ENCODE measurements around the gene KLHDC3. TPM values are rescaled to one million over a fixed set of nuclear protein-coding genes. Genes with fewer than 3 reads are reported as not detected.

KLHDC3 gene
- total RNA-seq = 10 to 100 TPM; 51.9 to 55.8 (median 52.2) TPM

DNA sequence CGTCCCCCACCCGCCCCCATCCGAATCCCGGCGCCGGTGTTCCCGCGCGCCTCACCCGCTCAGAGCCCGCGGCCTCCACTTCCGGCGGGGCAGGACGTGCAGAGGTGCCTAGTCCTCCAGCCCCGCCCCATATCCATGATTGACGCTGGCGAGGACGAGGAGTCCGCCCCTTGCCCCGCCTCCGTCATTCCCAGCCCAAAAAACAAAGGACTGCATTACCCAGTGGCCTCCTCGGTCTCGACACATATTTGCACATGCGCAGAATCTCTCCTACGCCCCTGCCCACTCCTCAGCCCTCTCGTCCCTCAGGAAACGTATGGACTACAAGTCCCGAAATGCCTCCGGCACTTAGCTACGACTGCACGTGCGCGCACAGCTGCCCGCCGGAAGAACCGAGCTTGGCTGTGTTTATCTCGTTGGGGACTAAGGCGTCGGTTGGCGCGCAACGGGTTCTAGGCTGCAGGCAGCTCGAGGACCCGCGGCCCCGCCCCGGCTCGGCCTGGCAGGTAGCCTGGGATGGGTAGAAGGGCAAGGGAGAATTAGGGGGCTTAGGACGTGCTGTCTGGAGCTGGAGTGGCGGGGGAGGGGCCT is at the start of gene KLHDC3, which contains the start of gene MEA1:
KLHDC3 (plus strand) TSS at position 407 of the 591 bp plus-strand sequence. CDS start 2,944 bp downstream, outside the sequence.
MEA1 (minus strand) TSS at position 104 of the 591 bp plus-strand sequence. CDS start 133 bp downstream, outside the sequence.
- Mint-ChIP-seq H3K4me1 (ENCODE audit: low read depth) (peaks cover 56% of the 10 kb centered on the region), H3K36me3 (ENCODE audit: insufficient read depth) (peaks cover 17% of the 10 kb centered on the region)

DNA sequence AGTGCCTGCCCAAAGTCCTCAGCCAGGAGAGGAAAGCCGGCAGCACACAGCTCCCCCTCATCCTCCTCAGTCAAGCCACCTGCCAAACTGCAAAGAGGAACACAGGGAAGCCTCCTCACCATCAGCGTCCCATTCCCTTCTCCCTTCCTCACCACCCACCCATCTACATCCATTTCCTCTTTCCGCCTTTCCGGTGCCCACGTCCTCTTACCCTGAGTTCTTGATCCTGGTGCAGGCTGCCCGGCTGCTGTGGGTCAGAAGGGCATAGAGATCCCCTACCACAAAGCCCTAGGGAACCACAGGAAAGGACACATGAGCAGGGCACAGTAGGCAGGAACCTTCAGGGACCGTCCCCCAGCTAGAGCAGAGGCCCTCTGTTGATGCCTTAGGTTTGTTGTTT is 47.5 kb upstream of the KLHDC3 start:
- Mint-ChIP-seq H3K36me3 (ENCODE audit: insufficient read depth) (peaks cover 11% of the 10 kb centered on the region), H3K4me1 (ENCODE audit: low read depth) (peaks cover 4% of the 10 kb centered on the region), H3K9me3 (no peaks in the 10 kb centered on the region), H3K4me3 (no peak overlapping the region), H3K27me3 (ENCODE audit: low read depth) (peaks cover 5% of the 10 kb centered on the region)
- ATAC-seq = no peak
- DNase-seq = no peak

More for the DNA sequence above, at the start of gene KLHDC3, which contains the start of gene MEA1:
- ATAC-seq (peak; percentile 93 to 94), DNase-seq (peak; percentile 98)
- peak within 1 kb of the TSS; percentile 95 for H3K4me3 Mint-ChIP-seq
- H3K9me3 Mint-ChIP-seq = no peaks in the 10 kb centered on the region
- no peaks in the 10 kb centered on the region for H3K27me3 Mint-ChIP-seq (ENCODE audit: low read depth)

DNA sequence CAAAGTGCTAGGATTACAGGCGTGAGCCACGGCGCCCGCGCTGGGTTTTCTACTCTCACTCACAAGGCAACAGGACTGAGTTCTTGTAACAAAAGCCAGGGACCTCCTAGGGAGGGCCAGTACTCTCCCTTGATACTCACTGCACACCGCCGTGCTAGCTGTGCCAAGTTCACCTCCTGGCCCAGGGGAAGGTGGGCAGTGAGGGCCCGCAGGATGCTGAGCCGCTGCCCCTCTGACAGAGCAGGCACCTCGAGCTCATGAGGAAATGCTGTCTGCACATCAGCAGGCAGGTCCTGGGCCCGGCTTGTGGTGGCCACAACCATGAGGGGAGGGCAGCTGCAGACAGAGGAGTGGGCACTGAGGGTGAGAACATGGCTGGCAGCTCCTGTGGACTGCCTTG is 46.8 kb upstream of the KLHDC3 start:
- H3K36me3 Mint-ChIP-seq (ENCODE audit: insufficient read depth) = peaks cover 10% of the 10 kb centered on the region
- no peaks in the 10 kb centered on the region for H3K9me3 Mint-ChIP-seq
- DNase-seq (no peak), ATAC-seq (no peak)
- H3K4me1 Mint-ChIP-seq (ENCODE audit: low read depth) = peaks cover 5% of the 10 kb centered on the region
- no peak overlapping the region for H3K4me3 Mint-ChIP-seq
- H3K27me3 Mint-ChIP-seq (ENCODE audit: low read depth) = peaks cover 3% of the 10 kb centered on the region

DNA sequence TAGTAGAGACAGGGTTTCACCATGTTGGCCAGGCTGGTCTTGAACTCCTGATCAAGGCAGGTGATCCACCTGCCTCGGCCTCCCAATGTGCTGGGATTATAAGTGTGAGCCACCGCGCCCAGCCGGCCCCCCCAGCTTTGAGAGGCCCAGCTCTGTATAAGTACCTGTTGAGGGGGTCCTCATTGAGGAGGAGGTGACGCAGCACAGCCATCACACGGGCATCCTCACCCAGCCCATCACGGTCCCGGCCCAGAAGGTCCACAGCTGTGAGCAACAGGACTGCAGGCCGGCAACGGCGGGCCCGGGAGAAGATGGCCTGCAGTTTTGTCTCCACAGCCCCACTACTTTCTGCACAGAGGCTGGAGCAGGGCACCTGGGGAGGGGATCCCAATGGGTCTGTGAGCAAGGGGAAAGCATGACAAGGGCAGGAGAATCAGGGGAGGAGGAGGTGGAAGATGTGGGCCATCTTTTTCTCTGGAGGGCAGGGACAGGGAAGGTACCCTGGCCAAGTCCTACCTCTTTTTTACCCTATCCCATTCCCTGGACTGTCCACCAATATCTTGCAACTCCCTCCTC is 45.8 kb upstream of the KLHDC3 start:
- ATAC-seq = no peak
- Mint-ChIP-seq H3K4me1 (ENCODE audit: low read depth) (peaks cover 5% of the 10 kb centered on the region), H3K27me3 (ENCODE audit: low read depth) (no peaks in the 10 kb centered on the region), H3K36me3 (ENCODE audit: insufficient read depth) (peaks cover 4% of the 10 kb centered on the region), H3K4me3 (no peak overlapping the region), H3K9me3 (no peaks in the 10 kb centered on the region)
- DNase-seq = no peak

- peaks cover 6% of the 10 kb centered on the region for H3K4me1 Mint-ChIP-seq (ENCODE audit: low read depth)
- no peak overlapping the region for H3K4me3 Mint-ChIP-seq
- no peaks in the 10 kb centered on the region for H3K27me3 Mint-ChIP-seq (ENCODE audit: low read depth)
- peaks cover 5% of the 10 kb centered on the region for H3K36me3 Mint-ChIP-seq (ENCODE audit: insufficient read depth)
- DNase-seq (no peak), ATAC-seq (no peak)
- no peaks in the 10 kb centered on the region for H3K9me3 Mint-ChIP-seq
These were observed 45.3 kb upstream of the KLHDC3 start for GRCh38 chr6:42968783-42969182.

- no peak for ATAC-seq
- H3K4me3 Mint-ChIP-seq = no peak overlapping the region
- DNase-seq = no peak
- no peaks in the 10 kb centered on the region for H3K27me3 Mint-ChIP-seq (ENCODE audit: low read depth)
- H3K36me3 Mint-ChIP-seq (ENCODE audit: insufficient read depth) = peaks cover 7% of the 10 kb centered on the region
- peaks cover 9% of the 10 kb centered on the region for H3K4me1 Mint-ChIP-seq (ENCODE audit: low read depth)
- H3K9me3 Mint-ChIP-seq = no peaks in the 10 kb centered on the region
These were observed 44.6 kb upstream of the KLHDC3 start for GRCh38 chr6:42969431-42969830.

DNA sequence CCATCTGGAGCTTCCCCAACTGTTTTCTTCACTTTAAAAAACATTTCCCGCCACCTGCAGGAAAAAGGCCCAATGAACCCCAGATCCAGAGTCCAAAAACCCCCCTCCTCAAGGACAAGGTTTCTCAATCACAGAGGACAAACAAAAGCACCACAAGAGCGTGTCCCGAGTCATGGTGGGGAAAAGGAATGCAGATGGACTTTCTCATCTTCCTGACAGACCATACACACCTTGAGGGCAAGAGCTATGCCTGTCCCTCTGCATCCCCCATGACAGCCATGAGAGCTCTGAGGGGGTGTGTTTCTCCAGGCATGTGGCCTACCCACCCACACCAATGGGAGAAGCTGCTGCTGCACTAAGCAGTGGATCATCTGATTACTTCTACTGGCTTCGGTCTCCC is 44.1 kb upstream of the KLHDC3 start:
- H3K36me3 Mint-ChIP-seq (ENCODE audit: insufficient read depth) = peaks cover 4% of the 10 kb centered on the region
- H3K27me3 Mint-ChIP-seq (ENCODE audit: low read depth) = no peaks in the 10 kb centered on the region
- DNase-seq (no peak), ATAC-seq (no peak)
- H3K4me3 Mint-ChIP-seq = no peak overlapping the region
- no peaks in the 10 kb centered on the region for H3K9me3 Mint-ChIP-seq
- H3K4me1 Mint-ChIP-seq (ENCODE audit: low read depth) = peaks cover 10% of the 10 kb centered on the region

- peaks cover 4% of the 10 kb centered on the region for H3K36me3 Mint-ChIP-seq (ENCODE audit: insufficient read depth)
- peak; percentile 71 to 75 for ATAC-seq
- DNase-seq = no peak
- H3K27me3 Mint-ChIP-seq (ENCODE audit: low read depth) = no peaks in the 10 kb centered on the region
- no peaks in the 10 kb centered on the region for H3K9me3 Mint-ChIP-seq
- no peak overlapping the region for H3K4me3 Mint-ChIP-seq
- peaks cover 16% of the 10 kb centered on the region for H3K4me1 Mint-ChIP-seq (ENCODE audit: low read depth)
These were observed 43.0 kb upstream of the KLHDC3 start for GRCh38 chr6:42970871-42971612.

DNA sequence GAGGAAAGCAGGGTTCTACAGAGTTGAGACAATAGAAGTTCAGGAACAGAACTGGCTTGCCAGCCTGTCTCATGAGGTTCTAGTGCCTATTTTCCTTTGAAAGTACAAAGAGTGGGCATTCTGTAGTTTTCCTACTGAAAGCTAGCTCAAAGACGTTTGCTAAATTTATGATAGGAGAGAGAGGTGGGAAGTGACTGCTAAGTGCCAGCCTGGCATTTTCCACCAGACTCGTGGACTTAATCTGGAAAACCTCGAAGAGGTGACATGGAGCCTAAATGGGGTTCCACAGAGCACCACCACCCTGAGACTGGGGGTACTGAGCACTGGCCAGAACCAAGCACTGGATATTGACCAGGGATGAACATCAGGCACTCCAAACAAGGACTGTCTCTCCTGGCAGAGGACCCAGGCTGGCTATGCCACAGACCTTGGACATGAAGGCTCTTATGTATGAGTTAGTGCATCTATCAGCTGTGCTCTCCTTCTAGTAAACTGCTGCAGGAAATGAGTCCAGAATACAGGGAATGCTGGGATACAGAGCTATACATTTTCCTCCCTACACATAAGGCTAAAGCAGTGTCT is 42.2 kb upstream of the KLHDC3 start:
- Mint-ChIP-seq H3K27me3 (ENCODE audit: low read depth) (no peaks in the 10 kb centered on the region), H3K36me3 (ENCODE audit: insufficient read depth) (peaks cover 4% of the 10 kb centered on the region), H3K4me3 (no peak overlapping the region), H3K4me1 (ENCODE audit: low read depth) (peaks cover 21% of the 10 kb centered on the region), H3K9me3 (no peaks in the 10 kb centered on the region)
- DNase-seq (no peak), ATAC-seq (no peak)

GRCh38 chr6:42973926-42974325 is 40.1 kb upstream of the KLHDC3 start:
- H3K9me3 Mint-ChIP-seq = no peaks in the 10 kb centered on the region
- DNase-seq (no peak), ATAC-seq (no peak)
- H3K27me3 Mint-ChIP-seq (ENCODE audit: low read depth) = no peaks in the 10 kb centered on the region
- peaks cover 29% of the 10 kb centered on the region for H3K4me1 Mint-ChIP-seq (ENCODE audit: low read depth)
- H3K36me3 Mint-ChIP-seq (ENCODE audit: insufficient read depth) = peaks cover 6% of the 10 kb centered on the region
- no peak overlapping the region for H3K4me3 Mint-ChIP-seq

- H3K36me3 Mint-ChIP-seq (ENCODE audit: insufficient read depth) = peaks cover 6% of the 10 kb centered on the region
- H3K4me3 Mint-ChIP-seq = no peak overlapping the region
- peaks cover 37% of the 10 kb centered on the region for H3K4me1 Mint-ChIP-seq (ENCODE audit: low read depth)
- DNase-seq (no peak), ATAC-seq (no peak)
- no peaks in the 10 kb centered on the region for H3K27me3 Mint-ChIP-seq (ENCODE audit: low read depth)
- no peaks in the 10 kb centered on the region for H3K9me3 Mint-ChIP-seq
These were observed 39.0 kb upstream of the KLHDC3 start for GRCh38 chr6:42974919-42975505.

DNA sequence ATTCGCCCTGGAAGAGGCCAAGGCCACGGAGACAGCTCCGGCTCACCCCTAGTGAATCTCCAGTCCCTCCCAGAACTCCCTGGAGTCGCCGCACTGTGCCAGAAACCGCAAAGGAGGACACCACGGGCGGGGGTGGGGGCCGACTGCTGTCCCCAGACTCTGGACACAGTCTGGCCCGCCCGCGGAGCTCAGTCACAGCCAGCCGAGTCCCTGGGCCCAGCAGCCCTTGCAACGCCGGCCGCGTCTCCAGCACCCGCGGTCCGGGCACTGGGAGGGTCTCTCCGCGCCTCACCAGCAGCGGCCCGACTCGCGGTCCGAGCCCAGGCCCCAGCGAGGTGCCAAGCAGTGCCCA is 35.6 kb upstream of the KLHDC3 start:
- DNase-seq = peak; percentile 8
- no peaks in the 10 kb centered on the region for H3K9me3 Mint-ChIP-seq
- ATAC-seq = no peak
- no peaks in the 10 kb centered on the region for H3K27me3 Mint-ChIP-seq (ENCODE audit: low read depth)
- H3K4me1 Mint-ChIP-seq (ENCODE audit: low read depth) = peaks cover 48% of the 10 kb centered on the region
- H3K36me3 Mint-ChIP-seq (ENCODE audit: insufficient read depth) = peaks cover 6% of the 10 kb centered on the region
- peak overlapping the region; percentile 92 for H3K4me3 Mint-ChIP-seq

- Mint-ChIP-seq H3K27me3 (ENCODE audit: low read depth) (no peaks in the 10 kb centered on the region), H3K4me1 (ENCODE audit: low read depth) (peaks cover 50% of the 10 kb centered on the region), H3K9me3 (no peaks in the 10 kb centered on the region), H3K36me3 (ENCODE audit: insufficient read depth) (peaks cover 3% of the 10 kb centered on the region), H3K4me3 (peak within 1 kb of the TSS; percentile 92)
- DNase-seq (peak; percentile 92), ATAC-seq (peak; percentile 94 to 96)
These were observed 35.1 kb upstream of the KLHDC3 start, which contains the start of gene PEX6 for GRCh38 chr6:42978839-42979522. Gene PEX6, minus strand, starts transcription at chr6:42979181. Its CDS starts 31 bp downstream, at chr6:42979150.

Data from activated T-cell treated with anti-CD3 and anti-CD28 coated beads, Interleukin-2, amount 50 U/mL, for 4 hours (primary cell).